ENCODE measurements around the gene BRD3OS. TPM values are rescaled to one million over a fixed set of nuclear protein-coding genes. Genes with fewer than 3 reads are reported as not detected.
"Not testable (repeated sequence)": the region's sequence is repeated elsewhere in the genome, so short reads cannot be mapped to it uniquely, and the experiment has no call there.

BRD3OS gene
- total RNA-seq, 4 donors from 2014 or later: 7.4 to 23.9 (median 13.6) TPM

DNA sequence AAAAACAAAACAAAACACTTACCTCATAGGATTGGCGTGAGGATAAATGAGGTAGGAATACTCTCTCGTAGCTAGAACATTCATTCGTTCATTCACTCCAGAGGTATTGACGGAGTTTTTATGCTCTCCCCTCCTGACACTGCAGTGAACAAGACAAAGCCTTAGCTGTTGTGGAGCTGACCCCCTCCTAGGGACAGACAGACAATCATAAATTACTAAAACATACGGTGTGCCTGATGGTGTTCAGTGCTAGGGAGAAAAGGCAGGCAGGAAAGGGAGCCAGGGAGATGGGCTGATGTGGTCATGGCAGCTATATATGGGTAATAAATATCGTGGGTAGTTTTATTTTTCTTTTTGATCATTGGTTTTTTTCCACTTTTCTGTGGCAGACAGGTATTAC lies 48.2 kb downstream of the BRD3OS start:
- Histone ChIP-seq H3K4me1 (no peaks in the 10 kb centered on the region), H3K4me3 (no peak overlapping the region), H3K9me3 (peaks cover 0 to 4% of the 10 kb centered on the region in 2 donors), H3K27ac (no peak overlapping the region), H3K36me3 (no peaks in the 10 kb centered on the region), H3K27me3 (no peaks in the 10 kb centered on the region)
- intact Hi-C loops (cut with DNase I; ENCODE audit: low total_unique reads): no loop called here
- DNase-seq: no peak
- no peak for TF ChIP-seq POLR2A (IDR thresholded peaks at IDR 0.05)
- TF ChIP-seq, protein P1, sequence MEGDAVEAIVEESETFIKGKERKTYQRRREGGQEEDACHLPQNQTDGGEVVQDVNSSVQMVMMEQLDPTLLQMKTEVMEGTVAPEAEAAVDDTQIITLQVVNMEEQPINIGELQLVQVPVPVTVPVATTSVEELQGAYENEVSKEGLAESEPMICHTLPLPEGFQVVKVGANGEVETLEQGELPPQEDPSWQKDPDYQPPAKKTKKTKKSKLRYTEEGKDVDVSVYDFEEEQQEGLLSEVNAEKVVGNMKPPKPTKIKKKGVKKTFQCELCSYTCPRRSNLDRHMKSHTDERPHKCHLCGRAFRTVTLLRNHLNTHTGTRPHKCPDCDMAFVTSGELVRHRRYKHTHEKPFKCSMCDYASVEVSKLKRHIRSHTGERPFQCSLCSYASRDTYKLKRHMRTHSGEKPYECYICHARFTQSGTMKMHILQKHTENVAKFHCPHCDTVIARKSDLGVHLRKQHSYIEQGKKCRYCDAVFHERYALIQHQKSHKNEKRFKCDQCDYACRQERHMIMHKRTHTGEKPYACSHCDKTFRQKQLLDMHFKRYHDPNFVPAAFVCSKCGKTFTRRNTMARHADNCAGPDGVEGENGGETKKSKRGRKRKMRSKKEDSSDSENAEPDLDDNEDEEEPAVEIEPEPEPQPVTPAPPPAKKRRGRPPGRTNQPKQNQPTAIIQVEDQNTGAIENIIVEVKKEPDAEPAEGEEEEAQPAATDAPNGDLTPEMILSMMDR (IDR thresholded peaks at IDR 0.05): no peak

DNA sequence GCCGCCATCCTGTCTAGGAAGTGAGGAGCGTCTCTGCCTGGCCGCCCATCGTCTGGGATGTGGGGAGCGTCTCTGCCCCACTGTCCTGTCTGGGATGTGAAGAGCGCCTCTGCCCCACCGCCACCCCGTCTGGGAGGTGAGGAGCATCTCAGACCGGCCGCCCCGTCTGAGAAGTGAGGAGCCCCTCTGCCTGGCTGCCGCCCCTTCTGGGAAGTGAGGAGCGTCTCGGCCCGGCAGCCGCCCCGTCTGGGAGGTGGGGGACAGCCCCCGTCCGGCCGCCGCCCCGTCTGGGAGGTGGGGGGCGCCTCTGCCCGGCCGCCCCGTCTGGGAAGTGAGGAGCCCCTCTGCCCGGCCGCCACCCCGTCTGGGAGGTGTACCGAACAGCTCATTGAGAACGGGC lies 50.4 kb downstream of the BRD3OS start:
- H3K9me3 ChIP-seq: not testable (repeated sequence)

DNA sequence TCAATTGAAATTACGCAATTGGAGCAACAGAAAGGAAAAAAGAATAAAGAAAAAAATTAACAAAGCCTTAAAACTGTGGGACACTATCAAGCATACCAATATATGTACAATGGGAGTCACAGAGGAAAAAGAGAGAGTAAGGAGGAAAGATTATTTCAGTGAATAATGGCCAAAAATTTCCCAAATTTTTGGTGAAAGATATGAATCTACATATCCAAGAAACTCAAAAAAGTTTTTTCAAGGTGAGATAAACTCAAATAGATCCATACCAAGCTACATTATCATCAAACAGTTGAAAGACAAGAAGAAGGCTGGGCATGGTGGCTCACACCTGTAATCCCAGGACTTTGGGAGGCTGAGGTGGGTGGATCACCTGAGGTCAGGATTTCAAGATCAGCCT lies 51.4 kb downstream of the BRD3OS start:
- Histone ChIP-seq H3K4me1 (no peaks in the 10 kb centered on the region), H3K27me3 (no peaks in the 10 kb centered on the region), H3K36me3 (no peaks in the 10 kb centered on the region), H3K4me3 (no peak overlapping the region), H3K9me3 (peaks cover 0 to 4% of the 10 kb centered on the region in 2 donors), H3K27ac (no peak overlapping the region)
- intact Hi-C loops (cut with DNase I; ENCODE audit: low total_unique reads): no loop called here
- TF ChIP-seq POLR2A (IDR thresholded peaks at IDR 0.05): no peak
- TF ChIP-seq, protein P1 (IDR thresholded peaks at IDR 0.05): no peak
- no peak for DNase-seq

More for the DNA sequence above, 50.4 kb downstream of the BRD3OS start:
- H3K27ac ChIP-seq; H3K4me3 ChIP-seq; DNase-seq; H3K4me1 ChIP-seq; intact Hi-C loops (cut with DNase I; ENCODE audit: low total_unique reads); H3K27me3 ChIP-seq; H3K36me3 ChIP-seq: not testable (repeated sequence)

Other genes starting within 250 kb of the BRD3OS start
- gene VAV2, start 33.2 kb upstream of the BRD3OS start, total RNA-seq: 10 to 100 TPM in 3 of 4 donors, 1 to 10 TPM in 1; 4.7 to 42.2 (median 15.8) TPM
- 10 to 100 TPM in 3 of 4 donors, 1 to 10 TPM in 1; 7.2 to 85.0 (median 42.6) TPM for gene BRD3, start 42.5 kb downstream of the BRD3OS start, total RNA-seq
- 10 to 100 TPM in 2 of 4 donors, 1 to 10 TPM in 2; 2.9 to 30.5 (median 14.2) TPM for gene WDR5, start 110.6 kb downstream of the BRD3OS start, total RNA-seq
- gene RNU6ATAC, start 139.1 kb downstream of the BRD3OS start, total RNA-seq: 10 to 100 TPM in 1 of 4 donors, under 1 TPM in 1, not detected in 2; under 0.01 to 47.1 TPM